HT1080 (cell line): ENCODE results near the gene MMP15. TPM values are rescaled to one million over a fixed set of nuclear protein-coding genes. Genes with fewer than 3 reads are reported as not detected.
"Not testable (repeated sequence)": the region's sequence is repeated elsewhere in the genome, so short reads cannot be mapped to it uniquely, and the experiment has no call there.

ENCODE experiments used
- DNase-seq: peaks from one replicate; pipeline ENCODE4 v3.0.0-alpha.2; 2015; ENCODE audit warnings: low read depth
- polyA plus RNA-seq, 2 experiments: library from polyadenylated mRNA; depleted of rRNA; stranded (reverse); fragments of >200 nt; gene quantifications; 2 replicates each; pipeline ENCODE4 v1.2.3, GENCODE V29; 2015
- total RNA-seq: library from RNA; depleted of rRNA; stranded (reverse); fragments of >200 nt; shearing (Covaris generic); gene quantifications from 2 replicates; pipeline ENCODE4 v1.2.3, GENCODE V29; 2014; rRNA removed

Gene MMP15
- 3.2 and 3.6 TPM in 2 replicates for total RNA-seq
- polyA plus RNA-seq (2015; cell fraction: cytosol; rRNA removed): 2.3 and 2.7 TPM in 2 replicates
- polyA plus RNA-seq (2015; cell fraction: nucleus; rRNA removed): 4.5 and 5.1 TPM in 2 replicates

- peak; percentile 62 for DNase-seq
Observed at GRCh38 chr16:58025351-58026138, at the start of gene MMP15. TSS of gene MMP15 (plus strand) at chr16:58025754. CDS start at chr16:58026351, 597 bp downstream.

- DNase-seq: peak; percentile 13
Observed at GRCh38 chr16:57976331-57976796, 49.2 kb upstream of the MMP15 start.

- DNase-seq: peak; percentile 15
Observed at GRCh38 chr16:57977418-57978069, 48.0 kb upstream of the MMP15 start.

GRCh38 chr16:57978070-57978465 is 47.5 kb upstream of the MMP15 start:
- DNase-seq: not testable (repeated sequence)

- DNase-seq: no peak
Observed at GRCh38 chr16:57979006-57979585, 46.5 kb upstream of the MMP15 start.

GRCh38 chr16:57981636-57982035 is 43.9 kb upstream of the MMP15 start:
- no peak for DNase-seq

GRCh38 chr16:57982385-57982784 is 43.2 kb upstream of the MMP15 start:
- no peak for DNase-seq

GRCh38 chr16:57984443-57985203 is 40.9 kb upstream of the MMP15 start:
- DNase-seq: no peak

- DNase-seq: no peak
Observed at GRCh38 chr16:57985204-57986181, 40.1 kb upstream of the MMP15 start.

GRCh38 chr16:57986196-57986595 is 39.4 kb upstream of the MMP15 start:
- DNase-seq: no peak

GRCh38 chr16:57987441-57988177 is 37.9 kb upstream of the MMP15 start:
- no peak for DNase-seq

GRCh38 chr16:57988929-57989328 is 36.6 kb upstream of the MMP15 start:
- no peak for DNase-seq

GRCh38 chr16:57991551-57992059 is 33.9 kb upstream of the MMP15 start:
- no peak for DNase-seq

- DNase-seq: no peak
Observed at GRCh38 chr16:57992084-57992483, 33.5 kb upstream of the MMP15 start.

GRCh38 chr16:57993438-57993837 is 32.1 kb upstream of the MMP15 start:
- no peak for DNase-seq

GRCh38 chr16:57993897-57994296 is 31.7 kb upstream of the MMP15 start:
- no peak for DNase-seq

- no peak for DNase-seq
Observed at GRCh38 chr16:57994361-57994760, 31.2 kb upstream of the MMP15 start.

GRCh38 chr16:57994778-57995177 is 30.8 kb upstream of the MMP15 start:
- DNase-seq: peak; percentile 44
